GM12875 (cell line): ENCODE measurements around the gene HEXD.
"Not testable (repeated sequence)": the region's sequence is repeated elsewhere in the genome, so short reads cannot be mapped to it uniquely, and the experiment has no call there.

Source experiments
- H3K4me3 ChIP-seq: one replicate; pipeline ENCODE4 v1.5.1; 2011; ENCODE audit warnings: low read depth, low read length, control low read depth
- TF ChIP-seq, protein P1 (sequence below): IDR thresholded peaks from 2 replicates; pipeline ENCODE4 v1.5.1; 2011; ENCODE audit warnings: low read depth, mild to moderate bottlenecking, control low read depth, inconsistent platforms, low read length, moderate library complexity, borderline replicate concordance; ENCODE audit not compliant: insufficient read depth

Gene HEXD

DNA sequence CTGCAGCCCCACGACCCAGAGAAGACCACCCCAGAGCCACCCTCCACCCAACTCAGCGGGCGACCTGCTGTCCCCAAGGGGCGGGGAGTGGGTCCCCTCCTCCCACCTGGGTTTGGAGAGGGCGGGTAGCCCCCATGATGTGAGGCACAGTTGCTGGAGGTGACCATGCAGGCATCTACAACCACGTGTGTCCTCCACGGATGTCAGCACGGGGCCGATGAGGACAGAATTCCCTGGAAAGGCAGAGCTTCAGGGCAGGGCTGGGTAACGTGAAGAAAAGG is 39.5 kb upstream of the HEXD start:
- TF ChIP-seq, protein P1, sequence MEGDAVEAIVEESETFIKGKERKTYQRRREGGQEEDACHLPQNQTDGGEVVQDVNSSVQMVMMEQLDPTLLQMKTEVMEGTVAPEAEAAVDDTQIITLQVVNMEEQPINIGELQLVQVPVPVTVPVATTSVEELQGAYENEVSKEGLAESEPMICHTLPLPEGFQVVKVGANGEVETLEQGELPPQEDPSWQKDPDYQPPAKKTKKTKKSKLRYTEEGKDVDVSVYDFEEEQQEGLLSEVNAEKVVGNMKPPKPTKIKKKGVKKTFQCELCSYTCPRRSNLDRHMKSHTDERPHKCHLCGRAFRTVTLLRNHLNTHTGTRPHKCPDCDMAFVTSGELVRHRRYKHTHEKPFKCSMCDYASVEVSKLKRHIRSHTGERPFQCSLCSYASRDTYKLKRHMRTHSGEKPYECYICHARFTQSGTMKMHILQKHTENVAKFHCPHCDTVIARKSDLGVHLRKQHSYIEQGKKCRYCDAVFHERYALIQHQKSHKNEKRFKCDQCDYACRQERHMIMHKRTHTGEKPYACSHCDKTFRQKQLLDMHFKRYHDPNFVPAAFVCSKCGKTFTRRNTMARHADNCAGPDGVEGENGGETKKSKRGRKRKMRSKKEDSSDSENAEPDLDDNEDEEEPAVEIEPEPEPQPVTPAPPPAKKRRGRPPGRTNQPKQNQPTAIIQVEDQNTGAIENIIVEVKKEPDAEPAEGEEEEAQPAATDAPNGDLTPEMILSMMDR = no peak

DNA sequence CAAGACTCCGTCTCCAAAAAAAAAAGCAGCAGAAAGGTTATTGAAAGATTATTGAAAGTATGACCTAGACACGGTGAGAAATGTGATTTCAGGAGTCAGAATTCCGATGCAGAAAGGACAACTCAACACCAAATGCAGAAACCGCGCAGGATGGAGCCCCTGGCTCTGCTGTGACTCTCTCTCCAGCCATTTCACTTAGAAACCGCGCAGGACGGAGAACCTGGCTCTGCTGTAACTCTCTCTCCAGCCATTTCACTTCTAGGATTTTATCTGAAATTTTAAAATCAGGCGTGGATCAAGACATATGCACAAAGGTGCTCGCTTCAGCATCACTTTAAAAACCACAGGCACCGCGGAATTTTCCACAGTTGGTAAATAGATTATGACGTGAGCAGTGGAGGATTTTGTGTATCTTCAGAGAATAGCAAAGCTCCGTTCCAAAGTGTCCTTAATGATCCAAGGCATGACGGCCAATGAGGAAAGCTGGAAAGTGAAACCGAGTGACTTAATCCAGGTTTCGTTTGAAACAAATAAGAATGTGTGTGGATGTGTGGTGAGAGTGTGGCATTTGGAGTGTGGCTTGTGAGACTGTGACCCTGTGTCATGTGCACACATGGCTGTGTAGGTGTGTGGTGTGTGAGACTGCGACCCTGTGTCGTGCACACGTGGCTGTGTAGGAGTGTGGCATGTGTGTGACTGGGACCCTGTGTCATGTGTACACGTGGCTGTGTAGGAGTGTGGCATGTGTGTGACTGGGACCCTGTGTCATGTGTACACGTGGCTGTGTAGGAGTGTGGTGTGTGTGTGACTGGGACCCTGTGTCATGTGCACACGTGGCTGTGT is 37.1 kb upstream of the HEXD start:
- TF ChIP-seq, protein P1 = no peak
- H3K4me3 ChIP-seq = no peak overlapping the region

More for the DNA sequence above, 39.5 kb upstream of the HEXD start:
- H3K4me3 ChIP-seq = no peak overlapping the region

DNA sequence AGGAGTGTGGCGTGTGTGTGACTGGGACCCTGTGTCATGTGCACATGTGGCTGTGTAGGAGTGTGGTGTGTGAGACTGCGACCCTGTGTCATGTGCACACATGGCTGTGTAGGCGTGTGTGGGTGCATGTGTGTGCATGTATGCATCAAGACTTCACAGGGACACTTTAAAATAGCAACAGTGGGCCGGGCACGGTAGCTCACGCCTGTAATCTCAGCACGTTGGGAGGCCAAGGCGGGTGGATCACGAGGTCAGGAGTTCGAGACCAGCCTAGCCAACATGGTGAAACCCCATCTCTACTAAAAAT is 36.5 kb upstream of the HEXD start:
- not testable (repeated sequence) for H3K4me3 ChIP-seq

DNA sequence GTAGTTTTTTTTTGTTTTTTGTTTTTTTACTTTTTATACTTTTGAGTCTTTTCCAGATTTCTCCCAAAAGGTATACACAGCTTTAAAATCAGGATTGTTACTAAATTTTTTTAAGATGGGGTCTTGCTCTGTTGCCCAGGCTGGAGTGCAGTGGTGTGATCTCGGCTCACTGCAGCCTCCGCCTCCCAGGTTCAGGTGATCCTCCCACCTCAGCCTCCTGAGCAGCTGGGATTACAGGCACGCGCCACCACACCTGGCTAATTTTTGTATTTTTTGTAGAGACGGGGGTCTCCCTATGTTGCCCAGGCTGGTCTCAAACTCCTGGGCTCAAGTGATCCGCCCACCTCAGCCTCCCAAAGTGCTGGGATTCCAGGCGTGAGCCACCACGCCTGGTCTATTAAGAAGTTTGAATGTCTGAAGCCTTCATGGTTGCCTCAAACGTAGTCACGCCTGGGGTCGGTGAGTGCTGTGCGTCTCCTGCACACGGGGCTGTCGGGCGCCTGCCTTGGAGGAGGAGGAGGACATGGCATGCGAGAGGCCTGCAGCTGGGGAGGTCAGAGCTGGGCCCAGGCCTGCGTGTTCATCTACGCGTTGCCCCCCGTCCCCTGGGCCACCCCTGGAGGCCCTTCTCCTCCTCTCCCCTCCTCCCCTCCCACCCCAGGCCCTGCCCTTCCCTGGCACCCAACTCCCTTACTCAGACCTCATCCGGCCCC is 35.8 kb upstream of the HEXD start:
- H3K4me3 ChIP-seq = not testable (repeated sequence)

DNA sequence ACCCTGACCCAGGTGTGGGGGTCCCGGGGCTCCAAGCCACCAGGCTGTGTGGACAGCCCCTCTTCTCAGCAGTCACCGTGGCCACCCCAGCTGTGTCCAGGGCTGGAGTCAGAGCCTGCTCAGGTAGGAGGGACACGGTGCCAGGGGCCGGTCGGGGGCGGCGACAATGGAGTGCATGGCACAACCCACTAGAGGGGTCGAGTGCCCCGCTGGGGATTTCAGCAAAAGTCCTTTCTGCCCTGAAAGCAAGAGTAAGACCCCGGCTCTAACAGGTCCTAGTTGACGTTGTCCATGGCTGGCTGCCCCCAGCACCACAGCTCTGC is 35.3 kb upstream of the HEXD start:
- no peak overlapping the region for H3K4me3 ChIP-seq
- TF ChIP-seq, protein P1 = no peak

DNA sequence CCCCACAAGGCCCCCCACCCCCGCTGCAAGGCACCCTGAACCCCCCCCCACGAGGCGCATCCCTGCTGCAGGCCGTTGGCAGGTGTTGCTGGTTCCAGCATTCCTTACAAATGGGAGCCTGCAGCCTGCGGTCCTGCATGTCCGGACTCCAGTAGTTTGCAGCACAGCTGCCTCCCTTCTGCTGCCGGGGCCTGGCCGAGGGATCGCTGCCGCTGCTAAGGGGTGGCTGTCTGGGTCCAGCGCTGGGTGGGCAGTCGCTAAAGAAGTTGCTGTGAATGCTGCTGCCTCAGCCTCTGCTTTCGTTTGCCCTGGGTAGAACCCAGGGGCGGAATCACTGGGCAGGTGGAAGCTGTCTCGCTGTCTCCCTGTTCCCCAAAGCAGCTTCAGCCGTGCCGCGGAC is 34.7 kb upstream of the HEXD start:
- H3K4me3 ChIP-seq = no peak overlapping the region
- TF ChIP-seq, protein P1 = no peak

DNA sequence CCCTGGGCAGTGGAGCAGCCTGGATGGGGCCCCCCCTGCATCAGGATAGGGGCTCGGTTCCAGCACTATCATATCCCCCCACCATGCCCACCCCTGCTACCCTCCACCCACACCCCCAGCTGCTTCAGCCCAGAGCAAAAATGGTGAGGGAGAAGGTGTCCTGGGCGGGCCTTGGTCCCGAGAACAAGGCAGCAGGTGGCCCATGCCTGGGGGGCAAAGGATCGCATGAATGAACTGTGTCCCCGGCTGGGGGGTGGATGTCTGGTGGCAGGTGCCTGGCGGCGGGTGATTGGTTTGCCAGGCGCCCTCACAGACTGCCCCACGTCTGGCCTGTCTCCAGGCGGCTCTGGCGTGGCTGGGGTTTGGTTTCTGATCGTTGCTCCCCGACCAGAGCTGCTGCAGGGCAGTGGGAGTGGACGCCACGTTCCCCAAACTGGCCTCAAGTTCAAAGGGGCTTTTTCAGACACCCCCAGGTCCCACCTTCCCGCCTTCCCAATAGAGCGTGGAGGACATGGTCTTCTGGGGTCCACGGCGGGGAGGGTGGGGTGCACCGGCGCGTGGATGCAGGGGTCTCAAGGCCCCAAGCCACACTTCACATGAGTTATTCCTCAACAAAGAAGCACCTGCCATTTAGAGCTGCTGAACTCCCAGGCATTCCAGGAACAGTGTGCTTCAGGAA is 34.0 kb upstream of the HEXD start:
- TF ChIP-seq, protein P1 = no peak
- no peak overlapping the region for H3K4me3 ChIP-seq
